HCT116 (cell line): ENCODE results near the gene FRMD4B. TPM values are rescaled to one million over a fixed set of nuclear protein-coding genes. Genes with fewer than 3 reads are reported as not detected.
A peak's percentile ranks its signal among the peaks of the same experiment; 100 is the strongest.

Source experiments
- ATAC-seq: fragments of 200-7000 bp; cut with Tn5 transposase; 2 replicates; pipeline ENCODE4 v1.9.1; 2020; ENCODE audit warnings: mild to moderate bottlenecking, moderate library complexity
- BruUV-seq: library from RNA; stranded (reverse); fragments of 400-500 nt; replicated peaks from 2 replicates; lab custom pipeline; 2021; lab: Mats Ljungman, UMichigan
- CTCF ChIA-PET: fragments of 300-600 bp; sonication (Branson Sonifier 250); formaldehyde crosslinking; loops from one replicate; lab custom pipeline; 2021; ENCODE audit warnings: antibody characterized with exemption; lab: Charles Lee
- POLR2A ChIA-PET: fragments of 300-600, 350-600 bp; sonication (Branson Sonifier 250); formaldehyde crosslinking; loops from one replicate; lab custom pipeline; 2021; ENCODE audit warnings: antibody characterized with exemption; lab: Charles Lee
- RAD21 ChIA-PET, 2 experiments: fragments of 300-600 bp; sonication (Branson Sonifier 250); formaldehyde crosslinking; loops; one replicate each; lab custom pipeline; 2023; ENCODE audit warnings: low total read pairs in 2 of 2; ENCODE audit not compliant: uncharacterized antibody in 2 of 2, unreplicated experiment in 2 of 2, low non-redundant PET in 1 of 2; lab: Charles Lee
- DNase-seq: peaks from one replicate; pipeline ENCODE4 v3.0.0-alpha.2; 2010; ENCODE audit warnings: low read depth, low spot score
- H2AFZ ChIP-seq: fragments of 200-600 bp; shearing (Covaris generic), sonication (generic); 2 replicates; pipeline ENCODE4 v1.6.1; 2017; ENCODE audit warnings: low read depth, mixed run types, mixed read lengths, antibody characterized with exemption, low read length; ENCODE audit not compliant: poor library complexity, severe bottlenecking
- H3K27ac ChIP-seq: 2 replicates; pipeline ENCODE4 v1.5.1; 2012; ENCODE audit warnings: low read depth, low read length
- H3K27me3 ChIP-seq: fragments of 200-600 bp; sonication (generic); 2 replicates; pipeline ENCODE4 v1.6.1; 2016; ENCODE audit warnings: mixed run types, low read length, mixed read lengths; ENCODE audit not compliant: insufficient read depth
- H3K36me3 ChIP-seq, 2 experiments: fragments of 200-500 bp in 1 of 2; fragments of 200-600 bp in 1 of 2; sonication (Bioruptor generic) in 1 of 2; sonication (generic) in 1 of 2; 2 replicates each; pipeline versions ENCODE4 v1.5.1 to v1.6.1; 2014 to 2016; ENCODE audit warnings: low read length in 2 of 2, inconsistent platforms in 1 of 2, mixed read lengths in 1 of 2, mixed run types in 1 of 2; ENCODE audit not compliant: insufficient read depth in 2 of 2, control insufficient read depth in 1 of 2
- H3K4me1 ChIP-seq, 2 experiments: fragments of 200-600 bp in 1 of 2; sonication (generic) in 1 of 2; 2 replicates each; pipeline versions ENCODE4 v1.5.1 to v1.6.1; 2012 to 2017; ENCODE audit warnings: low read length in 2 of 2, inconsistent platforms in 1 of 2, mild to moderate bottlenecking in 1 of 2, mixed read lengths in 1 of 2, mixed run types in 1 of 2, moderate library complexity in 1 of 2; ENCODE audit not compliant: insufficient read depth in 2 of 2, control insufficient read depth in 1 of 2
- H3K4me2 ChIP-seq: fragments of 200-600 bp; sonication (generic); 2 replicates; pipeline ENCODE4 v1.6.1; 2017; ENCODE audit warnings: mixed run types, low read length, mixed read lengths
- H3K4me3 ChIP-seq, 2 experiments: fragments of 200-600 bp in 1 of 2; sonication (generic) in 1 of 2; replicated peaks in 1 of 2; 2 replicates each; pipeline ENCODE4 v1.5.1; 2011 to 2016; ENCODE audit warnings: low read length in 2 of 2, control low read depth in 1 of 2, low read depth in 1 of 2, mild to moderate bottlenecking in 1 of 2, mixed read lengths in 1 of 2, mixed run types in 1 of 2
- H3K79me2 ChIP-seq: fragments of 200-600 bp; sonication (generic); 2 replicates; pipeline ENCODE4 v1.6.1; 2017; ENCODE audit warnings: mild to moderate bottlenecking, mixed run types, low read length, moderate library complexity, mixed read lengths; ENCODE audit not compliant: insufficient read depth
- H3K9ac ChIP-seq: fragments of 200-600 bp; sonication (generic); 2 replicates; pipeline ENCODE4 v1.6.1; 2016; ENCODE audit warnings: low read length, mixed read lengths
- H3K9me2 ChIP-seq: fragments of 200-600 bp; sonication (generic), shearing (Covaris generic); 2 replicates; pipeline ENCODE4 v1.6.1; 2017; ENCODE audit warnings: mixed run types, mild to moderate bottlenecking, moderate library complexity; ENCODE audit not compliant: insufficient read depth
- H3K9me3 ChIP-seq, 2 experiments: fragments of 200-500 bp in 1 of 2; fragments of 200-600 bp in 1 of 2; sonication (Bioruptor generic) in 1 of 2; sonication (generic) in 1 of 2; 2 replicates each; pipeline ENCODE4 v1.6.1; 2014 to 2017; ENCODE audit warnings: low read length in 2 of 2, mixed read lengths in 2 of 2, inconsistent platforms in 1 of 2, low read depth in 1 of 2, mild to moderate bottlenecking in 1 of 2, mixed run types in 1 of 2, moderate library complexity in 1 of 2; ENCODE audit not compliant: control insufficient read depth in 1 of 2, insufficient read depth in 1 of 2
- H4K20me1 ChIP-seq: fragments of 200-600 bp; sonication (generic), shearing (Covaris generic); 2 replicates; pipeline ENCODE4 v1.6.1; 2017; ENCODE audit warnings: mixed run types, mild to moderate bottlenecking, moderate library complexity; ENCODE audit not compliant: insufficient read depth
- ATF3 ChIP-seq: IDR thresholded peaks from 2 replicates; pipeline ENCODE4 v1.6.1; 2012
- CBX3 ChIP-seq: IDR thresholded peaks from 2 replicates; pipeline ENCODE4 v1.6.1; 2012; ENCODE audit warnings: low read depth
- CEBPB ChIP-seq: IDR thresholded peaks from 2 replicates; pipeline ENCODE4 v1.6.1; 2012; ENCODE audit warnings: low read depth
- EGR1 ChIP-seq: IDR thresholded peaks from 2 replicates; pipeline ENCODE4 v1.6.1; 2012; ENCODE audit warnings: low read depth
- ELF1 ChIP-seq: IDR thresholded peaks from 2 replicates; pipeline ENCODE4 v1.6.1; 2012; ENCODE audit warnings: low read depth, borderline replicate concordance
- EZH2phosphoT487 ChIP-seq: fragments of 200-600 bp; IDR thresholded peaks from 2 replicates; pipeline ENCODE4 v1.6.1; 2018; ENCODE audit warnings: antibody characterized with exemption, borderline replicate concordance
- FOSL1 ChIP-seq: IDR thresholded peaks from 2 replicates; pipeline ENCODE4 v1.6.1; 2012; ENCODE audit warnings: low read depth
- JUND ChIP-seq: IDR thresholded peaks from 2 replicates; pipeline ENCODE4 v1.6.1; 2012
- POLR2A ChIP-seq: IDR thresholded peaks from 2 replicates; pipeline ENCODE4 v1.7.0; 2011; ENCODE audit warnings: borderline replicate concordance; ENCODE audit not compliant: insufficient read depth, insufficient read length; ENCODE audit errors: extremely low read depth
- RAD21 ChIP-seq: IDR thresholded peaks from 2 replicates; pipeline ENCODE4 v1.6.1; 2012; ENCODE audit warnings: low read depth, mild to moderate bottlenecking
- REST ChIP-seq: IDR thresholded peaks from 2 replicates; pipeline ENCODE4 v1.6.1; 2012; ENCODE audit warnings: low read depth
- SIN3A ChIP-seq: IDR thresholded peaks from 2 replicates; pipeline ENCODE4 v1.6.1; 2012; ENCODE audit warnings: low read depth
- SP1 ChIP-seq: IDR thresholded peaks from 2 replicates; pipeline ENCODE4 v1.6.1; 2012; ENCODE audit warnings: low read depth
- SRF ChIP-seq: IDR thresholded peaks from 2 replicates; pipeline ENCODE4 v1.6.1; 2012; ENCODE audit warnings: low read depth
- YY1 ChIP-seq: IDR thresholded peaks from 2 replicates; pipeline ENCODE4 v1.6.1; 2011; ENCODE audit warnings: low read length, low read depth, moderate library complexity, mild to moderate bottlenecking; ENCODE audit not compliant: insufficient replicate concordance; ENCODE audit errors: extremely low read depth
- ZBTB33 ChIP-seq: IDR thresholded peaks from 2 replicates; pipeline ENCODE4 v1.6.1; 2011; ENCODE audit warnings: mild to moderate bottlenecking, low read length, moderate library complexity; ENCODE audit not compliant: insufficient replicate concordance; ENCODE audit errors: extremely low read depth
- ZFX ChIP-seq: fragments of 450-650 bp; IDR thresholded peaks from 2 replicates; pipeline ENCODE4 v1.6.1; 2017
- ZNF274 ChIP-seq: fragments of 200-500 bp; sonication (Bioruptor generic); IDR thresholded peaks from 2 replicates; pipeline ENCODE4 v1.6.1; 2014; ENCODE audit warnings: mild to moderate bottlenecking, low read depth, low read length, inconsistent platforms
- intact Hi-C: fragments of 100-400 bp; cut with micrococcal nuclease; formaldehyde crosslinking; loops from 2 replicates; pipeline ENCODE4 v1.10.0; 2022
- total RNA-seq: library from RNA; stranded (reverse); gene quantifications from one replicate; pipeline ENCODE4 v1.2.1, GENCODE V29; 2021; ENCODE audit not compliant: unreplicated experiment

Gene FRMD4B
- total RNA-seq, 1 experiment from 2014 or later: 2.0 TPM

- Histone ChIP-seq H3K36me3 (no peaks in the 10 kb centered on the region), H3K9me3 (no peaks in the 10 kb centered on the region), H3K79me2 (no peaks in the 10 kb centered on the region), H3K9ac (no peak overlapping the region), H3K9me2 (no peaks in the 10 kb centered on the region), H3K4me3 (no peak overlapping the region), H4K20me1 (no peaks in the 10 kb centered on the region), H2AFZ (peak overlapping the region; percentile 5), H3K27ac (no peak overlapping the region), H3K4me2 (no peak overlapping the region), H3K4me1 (peaks cover 10 to 11% of the 10 kb centered on the region in 2 experiments), H3K27me3 (no peaks in the 10 kb centered on the region)
- CTCF ChIA-PET: no interaction called here
- DNase-seq (no peak), ATAC-seq (no peak)
- TF ChIP-seq CBX3 (no peak), ZNF274 (no peak), EGR1 (no peak), FOSL1 (no peak), SP1 (no peak), ATF3 (no peak), ELF1 (no peak), REST (no peak), ZFX (no peak), POLR2A (no peak), EZH2phosphoT487 (no peak), SIN3A (no peak), YY1 (no peak), RAD21 (no peak), CEBPB (no peak), SRF (no peak), JUND (no peak), ZBTB33 (no peak)
- intact Hi-C loops: no loop called here
- RAD21 ChIA-PET: no interaction called here
- POLR2A ChIA-PET: no interaction called here
- BruUV-seq: no TSS peak
These were observed 185.9 kb downstream of the FRMD4B start for GRCh38 chr3:69199942-69200341.
